ENCODE measurements around the gene LMO1.

LMO1 gene

DNA sequence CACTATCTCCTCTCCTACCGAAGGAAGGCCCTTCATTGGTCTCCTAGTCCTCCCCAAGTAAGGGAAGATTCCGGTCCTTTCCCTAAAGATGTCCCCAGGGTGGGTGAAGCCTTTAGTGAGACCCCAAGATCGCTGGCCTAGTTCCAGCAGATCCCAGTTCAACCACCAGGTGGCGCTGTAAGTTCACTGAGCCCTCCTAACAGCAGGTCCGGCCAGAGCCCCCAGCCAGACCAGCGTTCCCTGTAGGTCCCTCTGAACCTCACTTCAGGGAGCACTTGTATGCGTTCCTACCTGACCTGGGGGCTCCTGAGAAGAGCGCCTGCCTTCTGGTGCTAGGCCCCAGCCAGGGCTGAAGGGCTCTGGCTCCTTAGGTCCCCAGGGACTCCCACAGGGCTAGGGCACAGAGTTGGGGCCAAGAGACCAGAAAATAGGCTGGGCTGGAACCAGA lies 38.1 kb downstream of the LMO1 start:
- in situ Hi-C loops (cut with MboI; ENCODE audit: low sequenced_read_pairs, unreplicated experiment): loop anchor here (10.0 kb wide), 1 partner anchor 339 kb away; no protein-coding TSS in a partner anchor
- TF ChIP-seq, protein P1, sequence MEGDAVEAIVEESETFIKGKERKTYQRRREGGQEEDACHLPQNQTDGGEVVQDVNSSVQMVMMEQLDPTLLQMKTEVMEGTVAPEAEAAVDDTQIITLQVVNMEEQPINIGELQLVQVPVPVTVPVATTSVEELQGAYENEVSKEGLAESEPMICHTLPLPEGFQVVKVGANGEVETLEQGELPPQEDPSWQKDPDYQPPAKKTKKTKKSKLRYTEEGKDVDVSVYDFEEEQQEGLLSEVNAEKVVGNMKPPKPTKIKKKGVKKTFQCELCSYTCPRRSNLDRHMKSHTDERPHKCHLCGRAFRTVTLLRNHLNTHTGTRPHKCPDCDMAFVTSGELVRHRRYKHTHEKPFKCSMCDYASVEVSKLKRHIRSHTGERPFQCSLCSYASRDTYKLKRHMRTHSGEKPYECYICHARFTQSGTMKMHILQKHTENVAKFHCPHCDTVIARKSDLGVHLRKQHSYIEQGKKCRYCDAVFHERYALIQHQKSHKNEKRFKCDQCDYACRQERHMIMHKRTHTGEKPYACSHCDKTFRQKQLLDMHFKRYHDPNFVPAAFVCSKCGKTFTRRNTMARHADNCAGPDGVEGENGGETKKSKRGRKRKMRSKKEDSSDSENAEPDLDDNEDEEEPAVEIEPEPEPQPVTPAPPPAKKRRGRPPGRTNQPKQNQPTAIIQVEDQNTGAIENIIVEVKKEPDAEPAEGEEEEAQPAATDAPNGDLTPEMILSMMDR (IDR thresholded peaks at IDR 0.05; ENCODE audit: borderline replicate concordance, control extremely low read depth, extremely low read depth, insufficient read depth, missing control alignments): peak; percentile 84
- peak; percentile 91 for DNase-seq (ENCODE audit: low spot score)

DNA sequence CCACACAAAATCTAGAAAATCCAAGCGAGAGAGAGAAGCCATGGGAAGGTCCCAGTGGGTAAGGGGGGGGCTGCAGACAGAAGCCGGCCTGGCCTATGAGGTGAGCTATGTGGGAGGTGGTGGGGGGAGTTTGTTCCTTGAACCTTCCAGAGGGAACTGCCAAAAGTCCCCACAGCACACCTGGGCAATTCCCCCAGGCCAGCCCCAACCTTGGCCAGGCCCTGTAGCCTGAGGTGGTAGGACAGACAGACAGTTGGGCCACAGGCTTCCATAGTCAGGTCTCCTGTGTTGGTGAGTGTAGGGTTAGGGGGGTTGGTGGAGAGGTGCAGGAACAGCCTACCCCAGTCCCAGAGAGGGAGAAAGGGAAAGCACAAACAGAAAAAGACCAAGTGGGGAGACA lies 39.0 kb downstream of the LMO1 start:
- no peak for DNase-seq (ENCODE audit: low spot score)
- TF ChIP-seq, protein P1 (IDR thresholded peaks at IDR 0.05; ENCODE audit: borderline replicate concordance, control extremely low read depth, extremely low read depth, insufficient read depth, missing control alignments): no peak
- in situ Hi-C loops (cut with MboI; ENCODE audit: low sequenced_read_pairs, unreplicated experiment): loop anchor here (10.0 kb wide), 1 partner anchor 340 kb away; no protein-coding TSS in a partner anchor

DNA sequence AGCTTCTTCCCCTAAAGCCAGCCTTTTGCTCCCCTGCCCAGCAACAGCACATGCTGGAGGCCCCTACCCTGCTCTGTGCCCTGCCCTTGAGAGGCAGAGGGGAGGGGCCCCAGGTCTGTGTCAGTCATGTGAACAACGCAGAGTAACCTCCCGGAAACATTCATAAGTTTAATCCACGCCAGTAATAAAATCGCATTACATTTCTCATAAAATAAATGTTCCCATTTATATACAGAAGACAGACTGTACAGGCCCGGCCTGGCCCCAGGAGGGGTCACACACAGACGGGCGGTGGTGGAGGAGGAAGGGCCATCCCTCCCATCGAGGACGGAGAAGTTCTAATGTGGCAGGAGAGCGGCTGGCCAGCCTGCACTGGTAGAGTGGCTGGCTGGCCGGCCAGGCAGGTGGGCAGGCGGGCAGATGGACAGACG lies 39.5 kb downstream of the LMO1 start:
- TF ChIP-seq, protein P1 (IDR thresholded peaks at IDR 0.05; ENCODE audit: borderline replicate concordance, control extremely low read depth, extremely low read depth, insufficient read depth, missing control alignments): no peak
- in situ Hi-C loops (cut with MboI; ENCODE audit: low sequenced_read_pairs, unreplicated experiment): loop anchor here (10.0 kb wide), 1 partner anchor 341 kb away; no protein-coding TSS in a partner anchor
- no peak for DNase-seq (ENCODE audit: low spot score)

DNA sequence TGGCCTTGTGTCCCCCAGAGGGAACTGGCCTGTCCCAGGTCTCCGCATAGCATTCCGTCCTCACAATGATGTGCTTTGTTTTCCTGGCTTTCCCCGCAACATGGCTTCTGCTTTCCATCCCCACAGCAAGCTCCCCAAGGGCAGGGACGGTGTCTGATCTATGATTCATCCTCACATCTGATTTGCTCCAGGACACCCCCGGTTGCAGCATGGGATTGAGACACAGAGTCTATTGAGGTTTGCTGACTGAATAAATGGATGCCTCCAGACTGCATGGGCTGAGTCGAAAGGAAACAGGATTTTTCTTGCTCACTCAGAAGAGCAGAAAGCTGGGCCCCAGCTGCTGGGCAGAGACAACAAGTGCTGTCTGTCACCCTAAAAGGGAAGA lies 40.2 kb downstream of the LMO1 start:
- DNase-seq (ENCODE audit: low spot score): no peak
- in situ Hi-C loops (cut with MboI; ENCODE audit: low sequenced_read_pairs, unreplicated experiment): loop anchor here (10.0 kb wide), 1 partner anchor 341 kb away; no protein-coding TSS in a partner anchor
- TF ChIP-seq, protein P1 (IDR thresholded peaks at IDR 0.05; ENCODE audit: borderline replicate concordance, control extremely low read depth, extremely low read depth, insufficient read depth, missing control alignments): no peak

DNA sequence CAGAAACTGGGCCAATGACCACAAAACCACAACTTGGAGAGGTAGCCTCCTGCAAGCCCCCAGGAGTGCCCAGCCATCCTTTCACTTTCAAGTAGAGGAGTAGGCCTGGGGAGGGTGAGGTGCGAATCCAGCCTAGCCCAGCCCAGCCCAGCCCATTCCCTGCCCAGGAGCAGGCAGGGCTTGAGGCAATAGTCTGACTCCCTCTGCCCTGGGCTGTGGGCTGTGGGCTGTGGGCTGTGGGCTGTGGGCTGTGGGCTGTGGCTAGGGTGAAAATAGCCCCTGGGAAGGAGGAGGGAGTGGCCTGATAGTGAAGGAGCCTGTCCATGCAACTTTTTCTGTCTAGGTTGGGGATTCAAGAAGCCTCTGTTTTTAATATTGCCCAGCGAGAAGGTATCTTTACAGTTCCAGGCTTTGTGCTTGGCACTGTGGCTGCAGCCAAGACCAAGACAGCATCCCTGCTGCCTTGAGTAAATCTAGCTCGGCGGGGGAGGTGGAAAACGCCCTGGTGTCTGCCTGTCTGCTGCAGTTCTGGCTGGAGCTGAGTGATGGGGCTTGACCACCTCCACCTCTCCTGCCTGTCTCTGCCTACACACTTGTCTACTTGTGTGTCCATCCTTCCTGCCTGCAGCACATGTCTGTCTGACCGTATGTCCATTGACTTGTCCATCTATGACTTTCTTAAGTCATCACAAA lies 40.7 kb downstream of the LMO1 start:
- DNase-seq (ENCODE audit: low spot score): no peak
- in situ Hi-C loops (cut with MboI; ENCODE audit: low sequenced_read_pairs, unreplicated experiment): loop anchor here (10.0 kb wide), 1 partner anchor 342 kb away; no protein-coding TSS in a partner anchor
- TF ChIP-seq, protein P1 (IDR thresholded peaks at IDR 0.05; ENCODE audit: borderline replicate concordance, control extremely low read depth, extremely low read depth, insufficient read depth, missing control alignments): no peak

DNA sequence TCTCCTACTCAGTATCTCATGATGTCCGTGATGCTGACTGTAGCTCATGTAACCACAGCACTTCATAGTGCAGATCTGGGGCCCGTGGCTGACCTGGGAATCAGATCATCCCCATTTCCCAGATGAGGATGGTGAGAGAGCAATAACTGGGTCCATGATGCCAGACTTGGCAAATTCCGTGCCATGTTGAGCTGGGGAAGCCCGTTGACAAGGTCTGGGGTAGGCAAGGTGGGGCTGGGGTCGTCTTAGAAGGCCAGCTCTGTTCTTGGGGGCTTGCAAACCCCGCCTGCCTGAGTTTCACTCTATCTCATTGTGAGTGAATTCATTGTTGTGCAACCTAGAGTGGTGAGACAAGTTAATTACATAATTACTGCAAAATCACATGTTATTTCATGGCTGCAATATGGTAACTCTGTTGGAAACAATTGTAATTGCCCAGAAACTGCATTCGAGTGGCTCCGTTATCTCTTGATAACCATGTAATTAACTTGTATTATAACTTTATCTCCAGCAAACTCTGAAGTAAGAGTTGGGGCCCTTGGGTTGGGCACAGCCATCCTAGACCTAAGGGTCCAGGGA lies 41.7 kb downstream of the LMO1 start:
- no peak for DNase-seq (ENCODE audit: low spot score)
- in situ Hi-C loops (cut with MboI; ENCODE audit: low sequenced_read_pairs, unreplicated experiment): loop anchor here (10.0 kb wide), 1 partner anchor 343 kb away; no protein-coding TSS in a partner anchor
- TF ChIP-seq, protein P1 (IDR thresholded peaks at IDR 0.05; ENCODE audit: borderline replicate concordance, control extremely low read depth, extremely low read depth, insufficient read depth, missing control alignments): no peak
